Activated CD4-positive, alpha-beta T cell treated with anti-CD3 and anti-CD28 coated beads, Interleukin-2, amount 50 U/mL, for 48 hours (primary cell): ENCODE data around the gene TMEM72.
A peak's percentile ranks its signal among the peaks of the same experiment; 100 is the strongest.

Experiments used
- DNase-seq, 2 experiments: peaks; one replicate each; pipeline ENCODE4 v3.0.0-alpha.2; 2020

TMEM72 gene

GRCh38 chr10:44956717-44957706 is 45.9 kb downstream of the TMEM72 start:
- DNase-seq: no peak

DNA sequence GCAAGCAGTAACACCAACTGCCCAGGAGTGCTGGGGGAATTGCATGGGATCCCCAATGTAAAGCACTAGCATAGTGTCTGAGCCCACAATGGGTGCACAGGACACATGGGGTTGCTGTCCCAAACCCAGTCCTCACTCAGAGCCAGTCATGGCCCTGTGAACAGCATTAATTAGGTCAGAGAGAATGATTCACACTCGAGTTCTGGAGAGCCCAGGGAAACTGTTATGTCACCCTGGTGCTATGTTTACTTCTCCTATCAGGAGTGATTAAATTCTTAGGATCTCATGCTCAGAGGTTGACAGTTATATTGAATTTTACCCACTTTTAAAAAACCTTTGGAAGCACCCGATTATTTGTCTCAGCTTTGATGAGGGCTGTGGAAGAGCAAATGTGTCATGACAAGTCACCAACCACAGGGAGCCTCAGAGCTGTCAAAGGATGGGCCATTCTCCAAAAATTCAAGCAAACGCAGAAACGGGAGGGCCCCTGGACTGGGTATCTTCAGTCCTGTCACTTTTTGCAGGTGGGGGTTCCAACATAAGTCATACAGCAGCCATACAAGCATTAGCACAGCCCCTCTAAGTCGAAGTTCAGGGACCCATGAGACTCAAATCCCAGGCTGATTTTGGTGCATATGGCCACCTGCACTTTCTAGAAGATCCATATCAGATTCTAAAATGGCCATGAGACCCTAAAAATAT is 47.2 kb downstream of the TMEM72 start:
- no peak for DNase-seq

DNA sequence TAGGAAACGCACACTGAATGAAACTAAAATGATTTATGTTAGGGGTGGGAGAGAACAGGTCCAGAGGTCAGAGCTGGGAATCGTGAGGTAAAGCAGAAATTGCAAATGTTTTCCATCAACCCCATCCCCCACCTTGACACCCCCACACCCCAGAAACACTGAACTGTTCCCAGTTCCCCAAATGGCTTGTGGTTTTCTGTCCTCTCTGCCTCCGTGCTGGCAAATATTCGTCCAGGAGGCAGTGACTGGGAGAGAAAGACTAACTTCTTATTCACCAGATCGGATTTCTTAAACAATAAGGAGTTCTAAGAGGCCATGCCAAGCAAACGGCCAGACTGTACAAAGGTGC is 47.7 kb downstream of the TMEM72 start:
- no peak for DNase-seq

- peak; percentile 95 for DNase-seq
Observed at GRCh38 chr10:44959247-44960087, 48.3 kb downstream of the TMEM72 start, which contains the start of gene RASSF4. RASSF4 (plus strand) TSS chr10:44959802; CDS start chr10:44970203, 10,401 bp downstream.

DNA sequence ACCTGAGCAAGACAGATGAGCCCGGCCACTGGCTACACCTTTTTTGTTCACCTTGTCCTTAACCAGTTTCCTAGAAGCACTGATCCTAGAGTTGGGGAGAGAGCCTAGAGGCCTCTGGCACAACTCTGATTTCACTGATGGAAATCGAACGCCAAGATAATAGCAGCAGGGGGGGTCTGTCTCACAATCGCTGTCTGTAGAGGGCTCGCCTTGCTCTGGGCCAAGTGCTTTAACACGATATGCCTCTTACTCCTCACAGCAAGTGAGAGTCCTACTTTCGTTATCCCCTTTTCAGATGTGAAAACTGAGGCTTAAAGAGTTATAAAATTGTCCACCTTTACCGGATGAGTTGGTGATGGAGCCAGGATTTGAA is 48.9 kb downstream of the TMEM72 start:
- no peak for DNase-seq

GRCh38 chr10:44960482-44961229 is 49.5 kb downstream of the TMEM72 start:
- no peak for DNase-seq

DNA sequence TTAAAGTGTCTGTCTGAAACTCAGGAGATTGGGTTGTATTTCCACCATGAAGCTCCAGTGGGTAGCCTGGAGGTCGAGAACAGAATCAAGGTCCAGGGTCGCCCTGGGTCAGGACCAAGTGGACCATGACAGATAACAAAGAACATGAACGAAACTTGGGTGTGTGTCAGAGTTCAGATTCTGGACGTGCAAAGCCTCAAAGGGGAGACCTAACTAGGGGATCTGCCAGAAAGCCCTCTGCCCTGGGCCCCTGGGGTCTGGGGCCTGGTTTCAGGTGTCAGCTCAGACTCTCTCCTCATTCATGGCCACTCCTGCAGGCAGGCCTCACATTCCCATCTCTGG is 50.1 kb downstream of the TMEM72 start:
- no peak for DNase-seq

- DNase-seq: no peak
Observed at GRCh38 chr10:44961931-44962750, 51.0 kb downstream of the TMEM72 start.

DNA sequence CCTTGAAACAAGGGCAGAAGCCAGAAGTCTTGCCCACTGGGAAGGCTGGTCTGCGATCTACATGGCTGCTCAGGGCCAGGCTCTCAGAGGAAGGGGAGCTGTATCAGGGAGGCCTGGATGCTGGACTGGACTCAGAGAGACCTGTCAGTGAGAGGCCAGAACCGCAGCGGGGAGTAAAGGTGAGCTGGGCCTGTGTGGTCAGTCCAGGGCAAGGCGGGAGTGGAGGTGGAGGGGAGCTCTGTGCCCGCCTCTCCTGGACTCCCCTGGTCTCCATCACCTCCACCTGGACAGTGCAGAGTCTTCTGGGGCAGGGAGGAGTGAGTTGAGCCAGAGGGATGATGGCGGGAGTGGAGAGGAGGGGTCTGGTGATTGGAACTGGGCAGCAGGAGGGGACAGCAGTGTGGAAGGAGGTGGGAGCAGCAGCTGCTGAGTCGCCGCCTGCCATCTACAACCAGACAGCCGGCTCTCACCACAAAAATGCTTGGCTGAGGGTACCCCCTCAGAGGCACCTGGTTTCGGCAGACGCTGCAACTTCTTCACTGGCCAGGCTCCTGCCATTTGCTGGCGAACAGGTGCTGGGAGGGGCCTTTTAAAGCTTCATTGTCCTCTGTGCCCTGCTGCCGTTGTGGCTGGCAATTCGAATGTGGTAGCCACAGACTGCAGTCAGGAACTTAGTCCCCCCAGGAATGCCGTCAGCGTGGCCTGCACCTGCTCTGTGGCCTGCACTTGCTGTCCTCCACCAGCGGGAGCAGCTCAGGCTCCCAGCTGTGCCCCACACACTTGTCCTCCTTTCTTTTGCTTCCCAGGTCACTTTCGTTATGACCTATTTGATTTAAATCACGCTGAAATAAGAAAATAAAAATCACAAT is 52.0 kb downstream of the TMEM72 start:
- no peak for DNase-seq

DNA sequence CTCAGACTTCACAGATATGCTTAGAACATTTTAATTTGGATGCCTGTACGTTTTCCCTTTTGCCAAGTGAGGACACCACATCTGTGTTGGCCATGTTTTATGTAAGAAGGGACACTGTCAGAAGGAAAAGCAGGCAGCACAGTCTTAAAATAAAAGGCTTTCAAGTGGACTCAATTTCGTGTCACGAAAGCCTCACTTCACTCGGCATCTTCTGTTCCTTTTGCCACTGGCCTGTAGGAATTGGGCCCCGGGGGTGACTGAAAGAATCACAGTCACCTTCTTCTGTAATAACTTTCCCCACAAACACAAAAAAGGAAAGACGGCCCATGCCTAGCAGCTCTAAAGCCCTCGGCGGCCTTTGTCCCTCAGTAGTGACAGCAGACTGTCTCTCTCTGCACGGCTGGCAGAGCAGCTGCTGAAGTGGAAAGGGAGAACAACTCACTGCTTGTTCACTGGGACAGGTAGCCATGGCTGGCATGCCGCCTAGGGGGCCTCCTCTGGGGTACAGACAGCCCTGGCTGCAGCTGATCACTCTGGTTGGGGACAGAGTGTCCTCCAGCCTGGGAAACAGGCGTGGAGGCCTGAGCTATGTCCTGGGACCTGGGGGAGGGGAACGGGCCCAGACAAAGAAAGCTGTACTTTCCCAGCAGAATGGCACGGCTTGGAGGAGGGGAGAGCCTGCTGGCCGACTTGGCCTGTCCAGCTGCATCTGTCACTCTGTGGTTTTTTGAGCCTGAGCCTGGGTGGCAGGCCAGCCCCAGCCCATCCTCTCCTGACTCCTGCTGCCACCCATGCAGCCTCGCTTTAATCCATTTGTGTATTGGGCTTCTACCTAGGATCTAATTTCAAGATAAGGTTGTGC is 52.9 kb downstream of the TMEM72 start:
- no peak for DNase-seq

DNA sequence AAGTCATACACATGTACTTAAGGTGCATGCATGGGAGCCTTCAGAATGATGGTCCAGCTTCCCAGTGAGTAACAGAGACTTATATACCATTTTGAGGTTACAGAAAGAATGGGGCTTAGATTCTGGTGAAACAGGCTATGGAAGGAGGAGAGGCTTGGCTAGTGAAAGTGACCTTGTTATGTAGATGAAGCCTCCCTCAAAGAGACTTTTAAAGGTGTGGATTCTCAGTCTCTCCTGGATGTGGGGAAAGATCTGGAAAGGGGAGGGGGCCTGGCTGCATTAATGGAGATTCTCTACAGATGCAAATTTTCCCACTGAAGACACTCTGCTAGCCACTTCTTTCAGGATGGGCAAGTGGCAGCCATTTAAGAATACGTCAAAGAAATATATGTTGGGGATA is 54.0 kb downstream of the TMEM72 start:
- no peak for DNase-seq

DNA sequence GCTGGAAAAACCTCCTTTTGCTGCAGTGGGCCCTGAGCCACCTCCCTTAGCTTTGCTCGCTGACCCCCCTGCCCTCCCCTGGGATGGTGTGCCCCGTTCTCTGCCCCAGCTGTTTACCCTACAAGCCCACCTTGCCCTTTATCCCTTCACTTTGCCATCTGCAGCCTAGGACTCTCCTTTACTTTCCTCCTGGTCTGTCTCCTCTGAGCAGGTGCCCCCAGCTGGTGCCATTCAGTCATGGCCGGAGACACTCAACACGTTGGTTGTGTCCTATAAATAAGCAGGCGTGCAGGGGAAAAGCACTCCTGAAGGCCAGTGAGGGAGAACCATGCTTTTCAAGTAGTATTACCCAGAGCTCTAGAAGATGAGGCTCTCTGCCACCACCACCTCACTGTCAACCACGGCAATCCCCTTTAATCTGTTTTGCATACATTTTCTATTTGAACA is 54.5 kb downstream of the TMEM72 start:
- DNase-seq: peak in 1 of 2 experiments; percentile 3

DNA sequence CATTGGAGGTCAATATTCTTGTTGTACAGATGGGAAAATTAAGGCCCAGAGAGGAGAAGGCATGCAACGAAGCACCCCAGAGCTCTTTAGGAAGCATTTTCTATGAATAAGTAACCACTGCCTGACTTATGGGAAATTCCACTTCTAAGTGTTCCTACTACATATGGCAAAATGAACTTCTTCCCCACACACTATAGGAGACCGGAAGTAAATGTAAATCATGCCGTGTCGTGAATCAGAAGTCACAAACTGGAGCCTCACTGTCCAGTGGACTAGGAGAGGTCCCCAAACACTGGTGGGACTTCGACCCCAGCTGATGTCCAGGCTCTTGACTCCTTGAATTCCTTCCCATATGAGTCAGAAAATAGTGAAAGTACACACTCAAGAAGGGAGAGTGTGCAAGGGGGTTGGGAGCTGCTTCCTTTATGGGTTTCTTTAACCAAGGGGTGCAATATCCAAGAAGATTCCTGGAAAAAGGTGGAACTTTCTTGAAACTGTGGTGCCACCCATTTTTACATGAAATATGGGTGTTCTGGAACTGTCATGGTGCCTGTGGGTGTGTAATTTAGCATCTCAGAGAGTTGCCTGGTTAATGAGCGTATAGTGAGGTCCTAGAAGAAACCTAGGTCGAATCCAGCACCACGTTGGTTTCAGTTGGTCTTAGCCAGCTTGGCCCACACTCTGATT is 55.1 kb downstream of the TMEM72 start:
- DNase-seq: peak in 1 of 2 experiments; percentile 4

DNA sequence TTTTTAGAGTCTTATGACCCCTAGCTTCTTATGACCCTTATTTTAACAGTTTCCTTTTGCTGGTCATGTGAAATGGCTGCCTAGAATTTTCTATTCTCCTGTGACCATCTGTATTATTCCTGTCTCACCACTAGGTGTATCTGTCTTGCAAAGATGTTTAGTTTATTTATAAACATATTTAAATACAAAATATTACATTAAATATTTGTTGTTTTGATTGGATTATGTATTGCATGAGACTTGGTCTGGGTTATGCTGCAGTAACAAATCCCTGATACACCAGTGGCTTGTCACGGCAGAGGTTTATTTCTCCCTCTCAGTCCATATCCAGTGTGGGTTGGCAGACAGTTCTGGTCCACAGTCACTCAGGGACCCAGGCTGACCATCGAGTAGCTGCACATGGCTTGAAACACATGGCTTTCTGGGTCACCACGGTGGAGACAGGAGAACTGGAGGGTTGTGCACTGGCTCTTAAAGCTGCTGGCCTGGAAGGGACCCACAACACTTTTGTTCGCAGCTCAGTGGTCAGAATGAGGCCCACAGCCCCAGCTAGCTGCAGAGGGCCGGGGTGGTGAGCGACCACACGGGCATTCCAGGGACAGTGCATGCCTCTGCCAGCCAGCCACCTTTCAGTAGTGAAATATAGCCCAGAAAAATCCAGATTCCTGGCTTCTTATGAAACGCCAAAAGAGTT is 55.8 kb downstream of the TMEM72 start:
- DNase-seq: no peak

GRCh38 chr10:44967616-44968015 is 56.5 kb downstream of the TMEM72 start:
- no peak for DNase-seq

DNA sequence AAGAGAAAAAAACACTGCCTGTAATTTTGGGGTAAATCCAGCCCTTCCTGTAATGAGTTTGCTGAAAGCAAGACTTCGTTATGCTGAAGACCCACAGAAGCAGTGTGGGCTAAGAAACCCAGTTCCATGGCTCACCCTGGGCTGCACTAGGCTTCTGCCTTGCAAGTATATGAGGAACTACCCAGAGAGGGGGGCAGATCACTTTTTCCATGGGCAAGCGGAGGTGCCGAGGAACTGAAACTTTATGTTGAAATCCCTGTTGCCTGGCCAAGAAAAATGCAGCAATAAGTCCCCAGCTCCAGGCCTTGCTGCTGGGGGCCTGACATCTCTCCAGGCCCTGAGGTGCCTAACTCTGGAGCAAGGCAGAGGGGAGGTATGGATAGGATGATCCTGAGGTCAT is 57.0 kb downstream of the TMEM72 start:
- no peak for DNase-seq

GRCh38 chr10:44968500-44969400 is 57.6 kb downstream of the TMEM72 start:
- no peak for DNase-seq
